Liver (tissue), 3 donors: ENCODE results near the gene RHBDF2.

ENCODE experiments used
- ATF3 ChIP-seq: IDR thresholded peaks from 2 replicates; pipeline ENCODE4 v1.6.1; 2016; ENCODE audit warnings: antibody characterized with exemption
- EGR1 ChIP-seq, 2 donors: IDR thresholded peaks; 2 replicates each; pipeline ENCODE4 v1.6.1; 2016 to 2018; ENCODE audit warnings: antibody characterized with exemption in 2 of 2, low read depth in 2 of 2
- FOXA2 ChIP-seq: IDR thresholded peaks from 2 replicates; pipeline ENCODE4 v1.6.1; 2016; ENCODE audit warnings: antibody characterized with exemption
- GABPA ChIP-seq, 2 donors: IDR thresholded peaks in 1 of 2; conservative IDR thresholded peaks in 1 of 2; 2 replicates each; pipeline ENCODE4 v1.6.1; 2016; ENCODE audit warnings: antibody characterized with exemption in 2 of 2, mild to moderate bottlenecking in 1 of 2, moderate library complexity in 1 of 2
- HNF4G ChIP-seq: IDR thresholded peaks from 2 replicates; pipeline ENCODE4 v1.6.1; 2016; ENCODE audit warnings: antibody characterized with exemption
- JUND ChIP-seq, 2 donors: IDR thresholded peaks; 2 replicates each; pipeline ENCODE4 v1.6.1; 2016; ENCODE audit warnings: antibody characterized with exemption in 2 of 2
- MAX ChIP-seq: IDR thresholded peaks from 2 replicates; pipeline ENCODE4 v1.6.1; 2016; ENCODE audit warnings: antibody characterized with exemption
- RAD21 ChIP-seq, 2 donors: IDR thresholded peaks; 2 replicates each; pipeline ENCODE4 v1.6.1; 2016; ENCODE audit warnings: antibody characterized with exemption in 2 of 2, mild to moderate bottlenecking in 2 of 2
- REST ChIP-seq: IDR thresholded peaks from 2 replicates; pipeline ENCODE4 v1.6.1; 2016; ENCODE audit warnings: antibody characterized with exemption, mild to moderate bottlenecking
- RXRA ChIP-seq, 2 donors: IDR thresholded peaks; 2 replicates each; pipeline ENCODE4 v1.6.1; 2017 to 2018; ENCODE audit warnings: antibody characterized with exemption in 2 of 2, mild to moderate bottlenecking in 1 of 2
- SP1 ChIP-seq: IDR thresholded peaks from 2 replicates; pipeline ENCODE4 v1.6.1; 2018; ENCODE audit warnings: antibody characterized with exemption, mild to moderate bottlenecking
- TAF1 ChIP-seq: conservative IDR thresholded peaks from 2 replicates; pipeline ENCODE4 v1.6.1; 2016; ENCODE audit warnings: antibody characterized with exemption, mild to moderate bottlenecking
- YY1 ChIP-seq: IDR thresholded peaks from 2 replicates; pipeline ENCODE4 v1.6.1; 2016; ENCODE audit warnings: antibody characterized with exemption, mild to moderate bottlenecking
- TF ChIP-seq, protein P1 (sequence below): fragments of 150-350 bp; IDR thresholded peaks from 2 replicates; pipeline ENCODE4 v1.5.1; 2017; ENCODE audit warnings: improper control_type of control experiment, low read depth, low read length; ENCODE audit not compliant: missing input control
- donor health status: healthy.
- donor health status: healthy.

GRCh38 chr17:76432004-76432403 is 69.2 kb downstream of the RHBDF2 start:
- TF ChIP-seq, protein P1, sequence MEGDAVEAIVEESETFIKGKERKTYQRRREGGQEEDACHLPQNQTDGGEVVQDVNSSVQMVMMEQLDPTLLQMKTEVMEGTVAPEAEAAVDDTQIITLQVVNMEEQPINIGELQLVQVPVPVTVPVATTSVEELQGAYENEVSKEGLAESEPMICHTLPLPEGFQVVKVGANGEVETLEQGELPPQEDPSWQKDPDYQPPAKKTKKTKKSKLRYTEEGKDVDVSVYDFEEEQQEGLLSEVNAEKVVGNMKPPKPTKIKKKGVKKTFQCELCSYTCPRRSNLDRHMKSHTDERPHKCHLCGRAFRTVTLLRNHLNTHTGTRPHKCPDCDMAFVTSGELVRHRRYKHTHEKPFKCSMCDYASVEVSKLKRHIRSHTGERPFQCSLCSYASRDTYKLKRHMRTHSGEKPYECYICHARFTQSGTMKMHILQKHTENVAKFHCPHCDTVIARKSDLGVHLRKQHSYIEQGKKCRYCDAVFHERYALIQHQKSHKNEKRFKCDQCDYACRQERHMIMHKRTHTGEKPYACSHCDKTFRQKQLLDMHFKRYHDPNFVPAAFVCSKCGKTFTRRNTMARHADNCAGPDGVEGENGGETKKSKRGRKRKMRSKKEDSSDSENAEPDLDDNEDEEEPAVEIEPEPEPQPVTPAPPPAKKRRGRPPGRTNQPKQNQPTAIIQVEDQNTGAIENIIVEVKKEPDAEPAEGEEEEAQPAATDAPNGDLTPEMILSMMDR = no peak
- no peak for TF ChIP-seq FOXA2
- no peak for TF ChIP-seq GABPA (IDR thresholded peaks at IDR 0.05 in 1 of 2, conservative IDR thresholded peaks at IDR 0.05 in 1 of 2)
- no peak for TF ChIP-seq TAF1
- TF ChIP-seq MAX = no peak
- no peak for TF ChIP-seq EGR1 (IDR thresholded peaks at IDR 0.05; ENCODE audit: low read depth in 2 of 2)
- no peak for TF ChIP-seq HNF4G
- TF ChIP-seq RAD21 (IDR thresholded peaks at IDR 0.05) = no peak
- no peak for TF ChIP-seq SP1
- no peak for TF ChIP-seq YY1
- no peak for TF ChIP-seq JUND (IDR thresholded peaks at IDR 0.05)
- TF ChIP-seq REST = no peak
- no peak for TF ChIP-seq ATF3
- TF ChIP-seq RXRA (IDR thresholded peaks at IDR 0.05) = no peak
